Brain microvascular endothelial cell (primary cell): ENCODE measurements around the gene SLC38A4.

Source experiments
- DNase-seq: peaks from one replicate; pipeline ENCODE4 v3.0.0-alpha.2; 2020
- H3K27ac ChIP-seq: fragments of 250-450 bp; sonication (Bioruptor Pico); 2 replicates; pipeline ENCODE4 v1.5.1; 2020; ENCODE audit warnings: mild to moderate bottlenecking, moderate library complexity
- H3K27me3 ChIP-seq: fragments of 250-450 bp; sonication (Bioruptor Pico); replicated peaks from 2 replicates; pipeline ENCODE4 v1.5.1; 2020; ENCODE audit warnings: mild to moderate bottlenecking
- H3K36me3 ChIP-seq: fragments of 250-450 bp; sonication (Bioruptor Pico); replicated peaks from 2 replicates; pipeline ENCODE4 v1.5.1; 2020; ENCODE audit warnings: mild to moderate bottlenecking
- H3K4me3 ChIP-seq: 2 replicates; pipeline ENCODE4 v1.5.1; 2011; ENCODE audit warnings: low read depth, mild to moderate bottlenecking, control low read depth, low read length, moderate library complexity
- CTCF ChIP-seq: IDR thresholded peaks from 2 replicates; pipeline ENCODE4 v1.5.1; 2011; ENCODE audit warnings: low read depth, mild to moderate bottlenecking, moderate library complexity, low read length, control low read depth, inconsistent platforms; ENCODE audit errors: missing control alignments
- in situ Hi-C: cut with HindIII; loops from 2 replicates; pipeline ENCODE4 v1.10.0; 2017; ENCODE audit warnings: low sequenced_read_pairs, low pct_ligation_motif_present

The SLC38A4 gene

GRCh38 chr12:46801293-46801692, 24.5 kb downstream of the SLC38A4 start:
- in situ Hi-C loops: no loop called here
- Histone ChIP-seq H3K4me3 (no peak overlapping the region), H3K36me3 (no peaks in the 10 kb centered on the region), H3K27ac (no peak overlapping the region), H3K27me3 (no peaks in the 10 kb centered on the region)
- DNase-seq: no peak
- no peak for TF ChIP-seq CTCF

- TF ChIP-seq CTCF: no peak
- H3K27ac ChIP-seq: no peak overlapping the region
- no peak for DNase-seq
- in situ Hi-C loops: no loop called here
- no peak overlapping the region for H3K4me3 ChIP-seq
- H3K36me3 ChIP-seq: no peaks in the 10 kb centered on the region
- H3K27me3 ChIP-seq: no peaks in the 10 kb centered on the region
These were observed 25.6 kb downstream of the SLC38A4 start for GRCh38 chr12:46800160-46800559.

DNA sequence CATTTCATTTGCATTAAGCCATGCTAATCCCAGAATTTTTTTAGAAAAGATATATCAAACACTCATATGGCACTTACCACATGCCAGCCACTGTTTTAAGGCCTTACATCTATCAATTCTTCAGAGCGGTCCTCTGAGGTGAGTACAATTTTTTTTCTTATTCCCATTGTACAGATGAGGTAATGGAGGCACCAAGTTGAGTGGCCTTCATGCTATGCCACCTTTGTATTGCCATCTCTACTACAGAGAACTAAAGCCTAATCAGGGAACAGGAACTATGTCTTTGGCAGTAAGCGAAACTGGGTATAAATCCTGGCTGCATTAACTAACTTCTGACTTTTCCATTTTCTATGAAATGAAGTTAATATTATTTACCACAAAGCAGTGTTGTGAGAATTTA, 27.1 kb downstream of the SLC38A4 start:
- H3K36me3 ChIP-seq: no peaks in the 10 kb centered on the region
- in situ Hi-C loops: no loop called here
- DNase-seq: no peak
- no peak for TF ChIP-seq CTCF
- no peak overlapping the region for H3K27ac ChIP-seq
- no peak overlapping the region for H3K4me3 ChIP-seq
- H3K27me3 ChIP-seq: no peaks in the 10 kb centered on the region

- Histone ChIP-seq H3K27ac (no peak overlapping the region), H3K4me3 (no peak overlapping the region), H3K36me3 (no peaks in the 10 kb centered on the region), H3K27me3 (no peaks in the 10 kb centered on the region)
- TF ChIP-seq CTCF: no peak
- in situ Hi-C loops: no loop called here
- DNase-seq: no peak
These were observed 27.7 kb downstream of the SLC38A4 start for GRCh38 chr12:46798056-46798455.

GRCh38 chr12:46795988-46796387, 29.8 kb downstream of the SLC38A4 start:
- in situ Hi-C loops: no loop called here
- Histone ChIP-seq H3K27me3 (no peaks in the 10 kb centered on the region), H3K27ac (no peak overlapping the region), H3K4me3 (no peak overlapping the region), H3K36me3 (no peaks in the 10 kb centered on the region)
- no peak for DNase-seq
- TF ChIP-seq CTCF: no peak

GRCh38 chr12:46794593-46795190, 31.1 kb downstream of the SLC38A4 start:
- Histone ChIP-seq H3K27ac (no peak overlapping the region), H3K27me3 (no peaks in the 10 kb centered on the region), H3K36me3 (no peaks in the 10 kb centered on the region), H3K4me3 (no peak overlapping the region)
- no peak for DNase-seq
- in situ Hi-C loops: no loop called here
- TF ChIP-seq CTCF: no peak
